Large intestine (tissue), 3 donors: ENCODE measurements around the gene ABCD2. TPM values are rescaled to one million over a fixed set of nuclear protein-coding genes. Genes with fewer than 3 reads are reported as not detected.
"Not testable (repeated sequence)": the region's sequence is repeated elsewhere in the genome, so short reads cannot be mapped to it uniquely, and the experiment has no call there.

Source experiments
- DNase-seq, 2 donors: peaks; one replicate each; pipeline versions ENCODE4 v3.0.0 to v3.0.0-alpha.2; 2013
- H3K27ac ChIP-seq: one replicate; pipeline ENCODE4 v1.5.1; 2013; ENCODE audit warnings: low read length
- H3K27me3 ChIP-seq: 2 replicates; pipeline ENCODE4 v1.6.1; 2013; ENCODE audit warnings: low read length; ENCODE audit not compliant: control insufficient read depth, insufficient read depth
- H3K36me3 ChIP-seq: 2 replicates; pipeline ENCODE4 v1.6.1; 2013; ENCODE audit warnings: low read length; ENCODE audit not compliant: control insufficient read depth, insufficient read depth
- H3K4me1 ChIP-seq: one replicate; pipeline ENCODE4 v1.6.1; 2013; ENCODE audit warnings: low read length; ENCODE audit not compliant: control insufficient read depth, insufficient read depth
- H3K4me3 ChIP-seq: one replicate; pipeline ENCODE4 v1.5.1; 2013; ENCODE audit warnings: low read length
- H3K9me3 ChIP-seq: one replicate; pipeline ENCODE4 v1.6.1; 2013; ENCODE audit warnings: mild to moderate bottlenecking, low read depth, low read length, moderate library complexity; ENCODE audit not compliant: control insufficient read depth
- WGBS: methylation state at CpG from one replicate; pipeline ENCODE4 v1.1.5; 2013; ENCODE audit warnings: low lambda C conversion rate; ENCODE audit not compliant: insufficient coverage; 5-methylcytosine and 5-hydroxymethylcytosine counted together
- polyA plus RNA-seq: library from polyadenylated mRNA; unstranded; fragments of 120-200 nt; gene quantifications from one replicate; pipeline ENCODE4 v1.2.1, GENCODE V29; 2013

Gene ABCD2
- polyA plus RNA-seq, 1 donor = 0.67 TPM

GRCh38 chr12:39616251-39616650 is 3.4 kb downstream of the ABCD2 start:
- Histone ChIP-seq H3K36me3 (no peaks in the 10 kb centered on the region), H3K9me3 (no peaks in the 10 kb centered on the region), H3K27ac (no peak overlapping the region), H3K27me3 (no peaks in the 10 kb centered on the region), H3K4me3 (no peak overlapping the region), H3K4me1 (peaks cover 3% of the 10 kb centered on the region)
- DNase-seq = no peak
- no CpG with 5 or more reads among the region's 1 CpG for WGBS

- Histone ChIP-seq H3K36me3 (no peaks in the 10 kb centered on the region), H3K27me3 (no peaks in the 10 kb centered on the region), H3K4me3 (no peak overlapping the region), H3K4me1 (no peaks in the 10 kb centered on the region), H3K9me3 (no peaks in the 10 kb centered on the region), H3K27ac (no peak overlapping the region)
- DNase-seq = no peak
- WGBS = no CpG with 5 or more reads among the region's 2 CpGs
Observed at GRCh38 chr12:39613525-39613924, 6.1 kb downstream of the ABCD2 start.

GRCh38 chr12:39612250-39612649 is 7.4 kb downstream of the ABCD2 start:
- Histone ChIP-seq H3K27me3 (no peaks in the 10 kb centered on the region), H3K27ac (no peak overlapping the region), H3K4me1 (no peaks in the 10 kb centered on the region), H3K36me3 (no peaks in the 10 kb centered on the region), H3K9me3 (no peaks in the 10 kb centered on the region), H3K4me3 (no peak overlapping the region)
- 100% methylated on average over 1 of the region's 2 CpGs for WGBS
- DNase-seq = no peak

- no peaks in the 10 kb centered on the region for H3K27me3 ChIP-seq
- no peaks in the 10 kb centered on the region for H3K4me1 ChIP-seq
- H3K4me3 ChIP-seq = no peak overlapping the region
- no peaks in the 10 kb centered on the region for H3K9me3 ChIP-seq
- H3K36me3 ChIP-seq = no peaks in the 10 kb centered on the region
- H3K27ac ChIP-seq = no peak overlapping the region
- no peak for DNase-seq
- WGBS = 77% methylated on average over 2 of the region's 2 CpGs
Observed at GRCh38 chr12:39611818-39612217, 7.8 kb downstream of the ABCD2 start.

GRCh38 chr12:39610436-39611025 is 9.1 kb downstream of the ABCD2 start:
- no peak overlapping the region for H3K4me3 ChIP-seq
- H3K4me1 ChIP-seq = no peaks in the 10 kb centered on the region
- no CpG with 5 or more reads among the region's 1 CpG for WGBS
- no peak overlapping the region for H3K27ac ChIP-seq
- H3K36me3 ChIP-seq = no peaks in the 10 kb centered on the region
- H3K9me3 ChIP-seq = no peaks in the 10 kb centered on the region
- no peaks in the 10 kb centered on the region for H3K27me3 ChIP-seq
- DNase-seq = no peak

GRCh38 chr12:39606712-39607423 is 12.7 kb downstream of the ABCD2 start:
- Histone ChIP-seq H3K4me1 (no peaks in the 10 kb centered on the region), H3K4me3 (no peak overlapping the region), H3K27ac (no peak overlapping the region), H3K36me3 (no peaks in the 10 kb centered on the region), H3K27me3 (no peaks in the 10 kb centered on the region), H3K9me3 (no peaks in the 10 kb centered on the region)
- WGBS = no CpG with 5 or more reads among the region's 4 CpGs
- no peak for DNase-seq

GRCh38 chr12:39605996-39606395 is 13.6 kb downstream of the ABCD2 start:
- 100% methylated on average over 1 of the region's 3 CpGs for WGBS
- no peak for DNase-seq
- no peaks in the 10 kb centered on the region for H3K36me3 ChIP-seq
- no peak overlapping the region for H3K27ac ChIP-seq
- no peaks in the 10 kb centered on the region for H3K9me3 ChIP-seq
- H3K4me1 ChIP-seq = no peaks in the 10 kb centered on the region
- H3K4me3 ChIP-seq = no peak overlapping the region
- no peaks in the 10 kb centered on the region for H3K27me3 ChIP-seq

GRCh38 chr12:39605501-39605900 is 14.1 kb downstream of the ABCD2 start:
- Histone ChIP-seq H3K4me1 (no peaks in the 10 kb centered on the region), H3K27ac (no peak overlapping the region), H3K27me3 (no peaks in the 10 kb centered on the region), H3K36me3 (no peaks in the 10 kb centered on the region), H3K4me3 (no peak overlapping the region), H3K9me3 (no peaks in the 10 kb centered on the region)
- DNase-seq = no peak
- 100% methylated on average over 1 of the region's 1 CpG for WGBS

GRCh38 chr12:39603065-39603464 is 16.5 kb downstream of the ABCD2 start:
- Histone ChIP-seq H3K9me3 (no peaks in the 10 kb centered on the region), H3K36me3 (no peaks in the 10 kb centered on the region), H3K4me3 (no peak overlapping the region), H3K27ac (no peak overlapping the region), H3K4me1 (no peaks in the 10 kb centered on the region), H3K27me3 (no peaks in the 10 kb centered on the region)
- no peak for DNase-seq

GRCh38 chr12:39601951-39602350 is 17.7 kb downstream of the ABCD2 start:
- no CpG with 5 or more reads among the region's 3 CpGs for WGBS
- not testable (repeated sequence) for H3K4me3 ChIP-seq, DNase-seq, H3K36me3 ChIP-seq, H3K27me3 ChIP-seq, H3K4me1 ChIP-seq, H3K27ac ChIP-seq, H3K9me3 ChIP-seq

GRCh38 chr12:39595928-39596327 is 23.7 kb downstream of the ABCD2 start:
- Histone ChIP-seq H3K27me3 (no peaks in the 10 kb centered on the region), H3K9me3 (no peaks in the 10 kb centered on the region), H3K27ac (no peak overlapping the region), H3K4me1 (no peaks in the 10 kb centered on the region), H3K4me3 (no peak overlapping the region), H3K36me3 (no peaks in the 10 kb centered on the region)
- no peak for DNase-seq
- 60% methylated on average over 1 of the region's 2 CpGs for WGBS
